ENCODE data around the gene PIK3CB. TPM values are rescaled to one million over a fixed set of nuclear protein-coding genes. Genes with fewer than 3 reads are reported as not detected.
"Not testable (repeated sequence)": the region's sequence is repeated elsewhere in the genome, so short reads cannot be mapped to it uniquely, and the experiment has no call there.

The PIK3CB gene
- total RNA-seq, 1 donor from 2014 or later: 14.2 TPM

- no peak overlapping the region for H3K4me3 Mint-ChIP-seq (ENCODE audit: unreplicated experiment)
- peaks cover 3% of the 10 kb centered on the region for H3K9me3 Mint-ChIP-seq (ENCODE audit: unreplicated experiment)
- H3K27me3 Mint-ChIP-seq (ENCODE audit: unreplicated experiment): peaks cover under 1% of the 10 kb centered on the region
- no peak for DNase-seq
- peaks cover 4% of the 10 kb centered on the region for H3K36me3 Mint-ChIP-seq (ENCODE audit: unreplicated experiment)
- no peak for TF ChIP-seq CTCF (IDR thresholded peaks at IDR 0.05; ENCODE audit: partially characterized antibody, unreplicated experiment)
- no peak overlapping the region for H3K27ac Mint-ChIP-seq (ENCODE audit: unreplicated experiment)
- H3K4me1 Mint-ChIP-seq (ENCODE audit: low read depth, unreplicated experiment): peaks cover 6% of the 10 kb centered on the region
Observed at GRCh38 chr3:138829886-138830510, 4.7 kb downstream of the PIK3CB start.

- Mint-ChIP-seq H3K9me3 (ENCODE audit: unreplicated experiment) (peaks cover 2% of the 10 kb centered on the region), H3K4me1 (ENCODE audit: low read depth, unreplicated experiment) (peaks cover 6% of the 10 kb centered on the region), H3K4me3 (ENCODE audit: unreplicated experiment) (no peak overlapping the region), H3K27me3 (ENCODE audit: unreplicated experiment) (no peaks in the 10 kb centered on the region), H3K36me3 (ENCODE audit: unreplicated experiment) (peaks cover 4% of the 10 kb centered on the region), H3K27ac (ENCODE audit: unreplicated experiment) (no peak overlapping the region)
- no peak for DNase-seq
- no peak for TF ChIP-seq CTCF (IDR thresholded peaks at IDR 0.05; ENCODE audit: partially characterized antibody, unreplicated experiment)
Observed at GRCh38 chr3:138829097-138829496, 5.6 kb downstream of the PIK3CB start.

- Mint-ChIP-seq H3K27ac (ENCODE audit: unreplicated experiment) (no peak overlapping the region), H3K36me3 (ENCODE audit: unreplicated experiment) (peaks cover 4% of the 10 kb centered on the region), H3K27me3 (ENCODE audit: unreplicated experiment) (no peaks in the 10 kb centered on the region), H3K4me1 (ENCODE audit: low read depth, unreplicated experiment) (no peaks in the 10 kb centered on the region), H3K9me3 (ENCODE audit: unreplicated experiment) (no peaks in the 10 kb centered on the region), H3K4me3 (ENCODE audit: unreplicated experiment) (no peak overlapping the region)
- DNase-seq: no peak
- TF ChIP-seq CTCF (IDR thresholded peaks at IDR 0.05; ENCODE audit: partially characterized antibody, unreplicated experiment): no peak
Observed at GRCh38 chr3:138827222-138827621, 7.5 kb downstream of the PIK3CB start.

- Mint-ChIP-seq H3K4me1 (ENCODE audit: low read depth, unreplicated experiment) (no peaks in the 10 kb centered on the region), H3K4me3 (ENCODE audit: unreplicated experiment) (no peak overlapping the region), H3K36me3 (ENCODE audit: unreplicated experiment) (peaks cover 4% of the 10 kb centered on the region), H3K27ac (ENCODE audit: unreplicated experiment) (no peak overlapping the region), H3K27me3 (ENCODE audit: unreplicated experiment) (no peaks in the 10 kb centered on the region), H3K9me3 (ENCODE audit: unreplicated experiment) (no peaks in the 10 kb centered on the region)
- TF ChIP-seq CTCF (IDR thresholded peaks at IDR 0.05; ENCODE audit: partially characterized antibody, unreplicated experiment): no peak
- DNase-seq: no peak
Observed at GRCh38 chr3:138825336-138825735, 9.4 kb downstream of the PIK3CB start.

GRCh38 chr3:138824114-138824506 is 10.6 kb downstream of the PIK3CB start:
- H3K4me3 Mint-ChIP-seq (ENCODE audit: unreplicated experiment): no peak overlapping the region
- no peak overlapping the region for H3K27ac Mint-ChIP-seq (ENCODE audit: unreplicated experiment)
- peaks cover 1% of the 10 kb centered on the region for H3K4me1 Mint-ChIP-seq (ENCODE audit: low read depth, unreplicated experiment)
- H3K27me3 Mint-ChIP-seq (ENCODE audit: unreplicated experiment): no peaks in the 10 kb centered on the region
- no peaks in the 10 kb centered on the region for H3K36me3 Mint-ChIP-seq (ENCODE audit: unreplicated experiment)
- no peak for DNase-seq
- no peak for TF ChIP-seq CTCF (IDR thresholded peaks at IDR 0.05; ENCODE audit: partially characterized antibody, unreplicated experiment)
- H3K9me3 Mint-ChIP-seq (ENCODE audit: unreplicated experiment): no peaks in the 10 kb centered on the region

- H3K36me3 Mint-ChIP-seq (ENCODE audit: unreplicated experiment); DNase-seq; H3K4me3 Mint-ChIP-seq (ENCODE audit: unreplicated experiment); H3K9me3 Mint-ChIP-seq (ENCODE audit: unreplicated experiment); H3K27ac Mint-ChIP-seq (ENCODE audit: unreplicated experiment); H3K4me1 Mint-ChIP-seq (ENCODE audit: low read depth, unreplicated experiment); H3K27me3 Mint-ChIP-seq (ENCODE audit: unreplicated experiment): not testable (repeated sequence)
Observed at GRCh38 chr3:138820379-138820778, 14.3 kb downstream of the PIK3CB start.
